Measurements from ENCODE around the gene DOCK4.

GRCh38 chr7:111833466-111833865 is 372.7 kb downstream of the DOCK4 start:
- TF ChIP-seq CTCF (IDR thresholded peaks at IDR 0.05), result no peak
- TF ChIP-seq ZFX (IDR thresholded peaks at IDR 0.05; ENCODE audit: borderline replicate concordance), result no peak

Measured in 22Rv1 (cell line).